ENCODE results near the gene TSPAN18.

DNA sequence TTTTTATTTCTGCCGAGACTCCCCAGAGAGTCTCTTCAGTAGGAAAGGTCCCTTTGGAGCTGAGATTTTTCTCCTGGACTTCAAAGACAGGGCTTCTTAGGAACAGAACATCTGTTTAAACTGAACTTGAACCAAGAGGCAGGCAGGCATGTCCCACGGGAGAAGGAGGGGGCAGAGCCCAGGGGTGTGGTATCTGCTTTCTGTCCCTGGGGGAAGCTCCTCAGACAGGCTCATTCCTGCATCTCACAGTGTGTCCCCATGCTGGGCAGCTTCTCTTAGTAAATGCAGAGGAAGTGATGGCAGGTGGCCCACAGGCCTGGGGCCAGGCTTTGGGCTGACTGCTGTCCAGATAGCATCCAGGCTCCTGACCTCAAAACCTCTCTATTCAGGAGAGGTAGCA, 47.3 kb downstream of the TSPAN18 start:
- TF ChIP-seq, protein P1, sequence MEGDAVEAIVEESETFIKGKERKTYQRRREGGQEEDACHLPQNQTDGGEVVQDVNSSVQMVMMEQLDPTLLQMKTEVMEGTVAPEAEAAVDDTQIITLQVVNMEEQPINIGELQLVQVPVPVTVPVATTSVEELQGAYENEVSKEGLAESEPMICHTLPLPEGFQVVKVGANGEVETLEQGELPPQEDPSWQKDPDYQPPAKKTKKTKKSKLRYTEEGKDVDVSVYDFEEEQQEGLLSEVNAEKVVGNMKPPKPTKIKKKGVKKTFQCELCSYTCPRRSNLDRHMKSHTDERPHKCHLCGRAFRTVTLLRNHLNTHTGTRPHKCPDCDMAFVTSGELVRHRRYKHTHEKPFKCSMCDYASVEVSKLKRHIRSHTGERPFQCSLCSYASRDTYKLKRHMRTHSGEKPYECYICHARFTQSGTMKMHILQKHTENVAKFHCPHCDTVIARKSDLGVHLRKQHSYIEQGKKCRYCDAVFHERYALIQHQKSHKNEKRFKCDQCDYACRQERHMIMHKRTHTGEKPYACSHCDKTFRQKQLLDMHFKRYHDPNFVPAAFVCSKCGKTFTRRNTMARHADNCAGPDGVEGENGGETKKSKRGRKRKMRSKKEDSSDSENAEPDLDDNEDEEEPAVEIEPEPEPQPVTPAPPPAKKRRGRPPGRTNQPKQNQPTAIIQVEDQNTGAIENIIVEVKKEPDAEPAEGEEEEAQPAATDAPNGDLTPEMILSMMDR (IDR thresholded peaks at IDR 0.05), result no peak
- TF ChIP-seq POLR2A (IDR thresholded peaks at IDR 0.05) (no peak), EP300 (IDR thresholded peaks at IDR 0.05) (no peak)

Measured in ovary (tissue), 3 donors.